G401.6 (cell line): Measurements from ENCODE around the gene QKI.

Experiments used
- FAIRE-seq: peaks from 2 replicates; lab custom pipeline; 2012; peaks lifted over from hg19 to GRCh38; lab: Jason Lieb, UNC

QKI gene

DNA sequence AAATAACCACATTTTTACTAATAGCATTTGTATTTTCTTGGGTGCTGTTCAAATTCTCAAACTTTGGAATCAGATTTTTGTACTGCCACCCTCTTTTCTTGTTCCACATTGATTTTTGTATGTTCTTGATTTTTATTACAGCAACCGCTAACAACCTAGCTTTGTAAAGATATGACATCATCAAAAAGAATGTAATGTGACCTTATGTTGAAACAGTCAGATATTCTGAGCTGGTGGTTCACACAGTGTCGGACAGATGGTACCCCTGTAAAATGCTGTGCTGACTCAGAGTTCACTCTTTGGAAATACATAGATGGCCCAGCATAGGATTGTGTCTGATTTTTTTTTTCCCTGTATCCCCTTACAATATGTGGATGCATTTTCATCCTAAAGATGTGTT lies 118.9 kb downstream of the QKI start:
- FAIRE-seq, result no peak

DNA sequence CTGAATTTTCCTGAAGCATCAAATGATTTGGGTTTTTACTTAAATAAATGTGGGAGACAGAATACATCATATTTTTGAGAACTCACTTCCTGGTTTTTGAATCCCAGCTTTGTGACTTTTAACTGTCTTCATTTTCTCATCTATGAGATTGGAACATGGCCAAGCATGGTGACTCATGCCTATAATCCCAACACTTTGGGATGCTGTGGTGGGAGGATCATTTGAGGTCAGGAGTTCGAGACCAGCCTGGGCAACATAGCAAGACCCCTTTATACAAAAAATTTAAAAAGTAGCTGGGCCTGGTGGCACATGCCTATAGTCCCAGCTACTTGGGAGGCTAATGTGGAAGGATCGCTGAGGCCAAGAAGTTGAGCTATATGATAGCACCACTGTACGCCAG lies 122.3 kb downstream of the QKI start:
- FAIRE-seq, result no peak

DNA sequence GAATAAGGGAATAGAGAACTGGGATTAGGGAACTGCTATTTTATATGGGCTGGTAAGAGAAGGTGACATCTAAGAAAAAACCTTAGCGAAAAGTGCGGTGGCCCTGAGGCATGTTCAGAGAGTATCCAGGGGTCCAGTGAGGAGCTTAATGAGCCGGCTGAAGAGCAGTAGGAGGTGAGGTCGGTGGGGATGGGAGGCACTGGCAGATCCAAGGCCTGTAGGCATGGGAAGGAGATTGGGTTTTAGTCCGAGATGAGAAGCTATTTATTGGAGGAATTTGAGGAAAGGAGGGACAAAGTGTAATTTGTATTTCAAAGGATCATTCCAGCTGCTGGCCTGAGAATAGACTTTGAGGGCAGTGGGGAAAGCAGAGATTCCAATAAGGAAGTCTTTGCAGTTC lies 123.8 kb downstream of the QKI start:
- no peak for FAIRE-seq

DNA sequence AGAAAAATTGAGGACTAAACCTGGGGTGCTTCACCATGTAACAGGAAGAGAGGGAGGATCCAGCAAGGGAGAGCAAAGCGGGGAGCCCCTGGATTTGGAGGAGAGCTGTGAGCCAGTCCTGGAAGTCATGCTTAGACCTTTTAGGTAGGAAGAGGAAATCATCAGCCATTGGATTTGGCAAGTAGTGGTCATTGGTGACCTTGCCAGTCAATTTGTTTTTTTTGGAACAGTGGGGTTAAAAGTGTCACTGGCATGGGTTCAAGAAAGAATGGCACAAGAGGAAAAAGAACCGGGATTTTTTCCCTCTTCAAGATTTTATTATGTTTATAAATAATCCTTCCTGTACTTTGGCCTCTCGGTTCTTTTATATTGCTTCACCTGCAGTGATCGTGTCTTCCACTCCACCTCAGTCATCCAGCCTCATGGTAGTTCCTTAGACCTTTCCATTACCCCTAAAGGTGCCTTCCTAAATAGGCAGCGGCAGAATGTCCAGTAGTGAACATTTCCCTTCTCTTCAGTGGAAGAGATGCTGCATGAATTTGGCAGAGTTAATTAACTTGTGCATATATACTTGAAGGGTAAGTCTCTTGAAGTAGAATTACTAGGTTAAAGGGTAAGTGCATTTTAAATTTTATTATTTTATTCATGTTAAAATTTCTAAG lies 124.7 kb downstream of the QKI start:
- no peak for FAIRE-seq

DNA sequence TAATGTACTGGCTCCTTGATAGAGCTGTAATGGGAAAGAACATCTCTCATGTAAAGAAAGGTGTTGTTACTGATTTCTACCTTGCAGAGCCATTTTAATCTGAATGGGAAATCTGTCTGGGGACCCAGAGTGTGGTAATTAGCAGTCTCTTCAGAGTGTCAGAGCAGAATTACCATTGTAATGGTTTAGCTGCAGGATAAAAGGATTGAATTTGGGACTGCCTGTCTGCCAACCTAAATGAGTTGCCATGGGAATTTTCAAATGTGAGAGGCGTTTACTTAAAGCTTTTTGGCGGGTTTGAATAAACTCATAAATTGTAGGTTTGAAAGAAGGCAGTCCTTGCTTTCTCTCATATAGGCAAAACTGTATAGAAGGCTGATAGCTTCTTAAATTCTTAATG lies 128.8 kb downstream of the QKI start:
- no peak for FAIRE-seq

DNA sequence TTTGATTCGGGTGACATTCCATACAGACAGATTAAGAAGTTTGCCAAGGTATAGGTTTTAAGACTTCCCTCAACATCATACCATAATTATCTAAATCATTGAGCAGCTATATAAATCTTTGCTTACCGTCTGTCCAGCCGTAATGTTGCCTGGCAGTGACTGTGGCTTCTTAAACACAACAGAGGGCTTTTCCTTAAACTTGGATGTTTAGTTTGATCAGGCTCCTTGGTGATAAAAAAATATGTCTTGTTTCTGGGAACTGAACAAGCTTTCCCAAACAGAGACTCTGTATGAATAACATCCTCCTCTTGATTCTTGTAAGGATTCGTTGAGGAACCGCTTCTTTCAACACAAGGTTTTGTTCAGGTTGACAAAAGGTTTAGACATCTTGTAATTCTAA lies 130.9 kb downstream of the QKI start:
- FAIRE-seq, result no peak

DNA sequence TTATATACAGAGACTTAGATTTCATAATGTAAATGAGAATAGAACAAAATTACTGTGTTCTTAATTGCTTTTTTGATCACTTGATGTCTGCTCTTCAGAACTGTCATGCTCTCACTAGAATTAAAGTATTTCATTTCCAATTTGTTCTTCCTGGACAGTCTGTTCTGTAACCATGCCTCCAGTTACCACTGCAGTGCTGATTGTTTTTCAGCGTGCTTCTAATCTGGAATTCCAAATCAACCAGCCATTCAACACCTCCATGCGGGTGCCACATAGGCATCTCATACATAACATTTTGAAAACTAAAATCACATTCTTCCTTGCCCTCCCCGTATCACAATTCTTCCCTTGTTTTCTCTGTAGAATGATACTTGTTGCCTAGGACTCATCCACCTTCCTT lies 132.8 kb downstream of the QKI start:
- no peak for FAIRE-seq

DNA sequence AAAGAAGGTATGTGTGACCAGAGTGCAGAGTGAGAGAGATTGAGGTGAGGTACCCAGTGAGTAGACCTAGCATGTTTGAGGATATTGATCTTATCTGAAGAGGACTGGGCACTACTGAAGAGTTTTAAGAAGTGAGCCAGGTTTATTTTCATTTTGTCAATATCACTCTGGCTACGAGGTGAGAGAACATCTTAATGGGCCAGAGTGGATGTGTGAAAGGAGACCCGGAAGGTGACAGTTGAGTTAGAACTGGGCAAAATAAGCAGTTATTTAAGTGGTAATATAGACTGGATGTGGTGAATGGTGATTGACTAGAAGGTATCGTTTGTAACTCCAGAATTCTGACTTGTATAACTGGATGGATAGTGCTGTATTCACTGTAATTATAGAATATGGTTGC lies 134.1 kb downstream of the QKI start:
- FAIRE-seq, result no peak

DNA sequence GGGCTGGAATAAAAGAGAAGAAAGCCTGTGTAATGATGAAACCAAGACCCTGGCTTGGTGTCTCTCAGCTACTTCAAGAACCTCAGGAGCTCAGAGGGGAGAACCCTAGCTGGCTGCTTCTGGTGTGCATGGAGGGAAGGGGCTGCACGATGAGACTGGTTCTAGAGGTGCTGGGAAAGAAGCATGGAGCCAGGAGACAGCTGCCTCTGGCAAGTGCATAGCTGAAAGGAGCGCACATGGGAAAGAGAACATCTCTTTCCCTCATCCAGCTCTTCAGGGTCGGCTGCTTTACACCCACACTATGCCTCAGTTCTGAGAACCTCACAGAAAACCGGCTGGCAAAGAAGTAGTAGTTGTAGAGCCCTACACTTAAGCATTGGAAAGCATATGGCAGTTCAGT lies 139.5 kb downstream of the QKI start:
- FAIRE-seq, result no peak

DNA sequence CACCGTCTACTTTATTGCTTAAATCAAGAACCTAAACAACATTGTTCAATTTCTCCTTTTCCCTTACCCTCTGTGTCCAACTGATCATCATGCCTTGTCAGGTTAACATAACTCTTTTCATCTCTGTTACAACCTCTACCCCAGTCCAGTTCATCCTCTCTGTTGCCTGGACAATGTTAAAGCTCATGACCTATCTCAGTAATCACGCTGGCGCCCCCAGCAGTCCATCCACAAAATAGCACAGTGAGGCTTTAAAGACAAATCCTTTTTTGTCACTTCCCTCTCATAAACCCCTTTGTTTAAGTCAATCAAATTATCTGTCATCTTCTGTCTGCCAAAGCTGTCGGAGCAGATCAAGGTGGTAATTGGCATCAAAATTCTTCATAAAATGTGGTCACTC lies 140.1 kb downstream of the QKI start:
- FAIRE-seq, result peak; percentile 23

DNA sequence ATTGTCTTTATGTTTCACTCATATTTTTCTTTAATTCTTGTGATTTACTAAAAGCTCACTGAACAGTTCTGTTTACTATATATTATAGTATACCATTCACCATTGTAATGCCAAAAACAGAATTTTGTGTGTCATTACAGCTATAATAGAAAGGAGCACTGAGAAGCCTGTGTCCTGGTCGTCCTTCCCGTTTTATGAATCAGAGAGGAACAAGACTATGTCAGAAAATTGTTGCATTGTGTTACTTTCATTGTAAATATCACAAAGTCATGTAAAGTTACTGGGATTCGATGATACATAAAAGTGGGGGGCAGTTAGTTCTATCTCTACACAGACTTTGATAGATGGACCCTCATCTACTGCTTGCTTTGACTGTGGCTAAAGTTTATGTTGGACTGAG lies 145.1 kb downstream of the QKI start:
- FAIRE-seq, result no peak

DNA sequence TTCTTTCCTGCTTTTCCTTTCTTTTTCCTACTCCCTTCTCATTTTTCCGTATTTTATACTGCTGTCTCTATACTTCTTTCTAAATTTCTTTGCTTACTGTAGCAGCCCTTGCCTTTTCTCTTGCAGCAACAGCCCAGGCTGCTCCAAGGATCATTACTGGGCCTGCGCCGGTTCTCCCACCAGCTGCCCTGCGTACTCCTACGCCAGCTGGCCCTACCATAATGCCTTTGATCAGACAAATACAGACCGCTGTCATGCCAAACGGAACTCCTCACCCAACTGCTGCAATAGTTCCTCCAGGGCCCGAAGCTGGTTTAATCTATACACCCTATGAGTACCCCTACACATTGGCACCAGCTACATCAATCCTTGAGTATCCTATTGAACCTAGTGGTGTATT lies 148.8 kb downstream of the QKI start:
- FAIRE-seq, result no peak

DNA sequence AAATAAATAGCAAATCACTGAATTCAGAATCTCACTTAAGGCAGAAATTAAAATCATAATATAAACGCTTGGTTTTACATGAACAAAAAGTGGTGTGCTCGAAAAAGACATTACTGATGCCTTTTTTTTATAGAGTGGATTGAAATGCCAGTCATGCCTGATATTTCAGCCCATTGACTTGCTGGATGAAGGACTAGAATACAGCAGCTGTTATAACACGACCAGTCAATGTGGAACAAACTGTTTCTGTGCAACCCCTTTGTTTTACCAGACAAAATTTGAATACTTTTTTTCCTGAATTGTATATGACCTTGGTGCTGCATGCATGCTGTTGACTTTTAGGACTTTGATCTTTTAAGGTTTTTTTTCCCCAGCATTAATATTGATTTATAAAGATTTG lies 150.0 kb downstream of the QKI start:
- FAIRE-seq, result no peak

DNA sequence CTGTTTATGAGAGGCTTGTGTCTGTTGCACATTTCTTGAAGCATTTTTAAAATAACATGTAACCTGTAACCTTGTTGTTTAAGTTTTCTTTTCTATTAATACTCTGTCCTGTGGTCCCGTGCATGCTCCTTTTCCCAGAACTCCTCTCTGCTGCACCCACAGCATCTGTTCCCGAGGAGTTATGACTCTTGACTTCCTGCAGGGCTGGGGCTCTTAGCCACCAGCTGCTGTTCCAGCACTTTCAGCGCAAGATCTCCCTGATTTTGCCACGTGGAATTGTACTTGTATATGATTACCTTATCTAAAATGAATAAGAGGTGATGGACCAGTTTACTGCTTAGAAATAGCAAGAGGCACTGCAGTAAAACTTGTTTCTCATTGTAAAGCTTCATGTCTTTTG lies 150.6 kb downstream of the QKI start:
- FAIRE-seq, result no peak

DNA sequence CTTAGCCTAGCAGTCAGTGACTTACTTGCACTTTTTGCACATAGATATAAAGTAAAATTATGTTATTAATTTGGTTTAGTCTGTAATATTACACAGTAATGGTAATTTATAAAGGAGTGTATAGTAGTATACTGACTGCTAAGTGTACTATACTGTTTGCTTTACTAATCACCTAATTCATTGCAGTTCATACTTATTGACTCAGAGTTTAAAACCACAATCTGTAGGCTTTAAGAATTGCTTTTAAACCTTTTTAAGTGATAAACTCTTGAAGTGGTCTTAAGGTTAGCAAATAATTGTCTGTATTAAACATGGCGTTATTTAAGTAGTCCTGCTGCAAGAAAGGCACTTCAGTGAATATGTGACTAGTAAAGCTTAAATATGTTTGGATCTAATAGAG lies 151.5 kb downstream of the QKI start:
- no peak for FAIRE-seq

DNA sequence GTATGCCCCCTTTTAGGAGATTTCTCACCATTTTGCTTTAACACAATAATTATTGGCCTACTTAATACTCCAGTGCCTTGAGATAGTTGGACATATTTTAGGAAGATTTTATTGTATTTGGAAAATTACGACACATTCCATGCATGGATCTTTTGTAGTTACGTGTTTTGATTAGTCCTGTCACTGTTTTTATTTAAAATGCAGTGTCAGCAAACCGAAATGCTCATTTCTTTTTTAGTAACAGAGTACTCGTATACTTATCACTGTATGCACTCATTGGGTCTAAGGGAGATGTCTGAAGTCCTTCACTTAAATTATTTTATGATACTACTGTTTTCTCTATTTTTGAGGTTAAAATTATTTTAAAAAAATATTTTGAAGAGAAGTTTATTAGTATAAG lies 153.8 kb downstream of the QKI start:
- no peak for FAIRE-seq

DNA sequence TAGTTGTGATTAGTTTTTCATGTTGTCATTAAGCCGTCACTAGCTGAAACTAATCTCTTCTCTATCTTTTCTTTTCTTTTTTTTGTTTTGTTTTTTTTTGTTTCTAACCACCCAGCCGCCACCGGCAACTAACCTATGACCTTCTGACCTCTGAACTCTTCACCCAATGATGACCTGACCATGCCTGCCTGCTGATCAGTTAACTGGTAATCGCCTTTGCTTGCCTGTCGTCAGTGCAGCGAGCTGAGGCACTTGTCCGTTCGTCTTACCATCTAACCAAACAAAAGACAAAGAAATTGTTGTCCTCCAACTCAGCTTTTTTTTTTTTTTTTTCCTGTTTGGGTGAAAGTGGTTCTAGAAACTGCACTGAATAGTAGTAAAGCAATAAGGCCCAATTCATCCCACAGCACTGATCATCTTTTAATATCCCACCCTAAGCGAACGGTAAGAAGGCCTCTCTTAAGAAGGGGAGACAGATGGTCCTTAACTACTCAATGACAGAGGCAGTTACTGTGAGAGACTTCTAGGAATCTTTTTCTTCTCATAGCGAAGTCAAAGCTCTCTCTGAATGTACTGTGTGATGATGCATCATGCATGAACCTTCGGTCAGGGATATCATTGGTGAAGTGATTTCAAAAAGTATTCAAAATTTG lies 156.2 kb downstream of the QKI start:
- FAIRE-seq, result no peak

DNA sequence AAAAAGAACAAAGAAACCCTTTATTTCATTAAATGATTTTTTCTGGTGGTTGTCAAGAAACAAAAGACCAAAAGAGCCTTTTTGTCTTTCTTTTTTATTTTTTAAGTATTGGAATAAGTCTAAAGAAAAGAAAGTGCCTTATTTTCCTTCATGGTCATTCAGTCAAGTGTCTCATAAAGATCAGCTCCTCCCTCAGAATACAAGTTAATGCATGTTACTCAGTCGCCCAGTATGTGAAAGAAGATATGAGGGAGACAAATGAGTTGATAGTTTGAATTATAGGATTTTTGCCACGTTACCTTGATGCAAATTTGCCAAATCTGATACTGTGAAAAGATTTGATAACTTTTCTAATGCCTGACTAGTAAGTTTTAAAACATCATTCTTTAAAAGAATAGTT lies 157.2 kb downstream of the QKI start:
- FAIRE-seq, result no peak

DNA sequence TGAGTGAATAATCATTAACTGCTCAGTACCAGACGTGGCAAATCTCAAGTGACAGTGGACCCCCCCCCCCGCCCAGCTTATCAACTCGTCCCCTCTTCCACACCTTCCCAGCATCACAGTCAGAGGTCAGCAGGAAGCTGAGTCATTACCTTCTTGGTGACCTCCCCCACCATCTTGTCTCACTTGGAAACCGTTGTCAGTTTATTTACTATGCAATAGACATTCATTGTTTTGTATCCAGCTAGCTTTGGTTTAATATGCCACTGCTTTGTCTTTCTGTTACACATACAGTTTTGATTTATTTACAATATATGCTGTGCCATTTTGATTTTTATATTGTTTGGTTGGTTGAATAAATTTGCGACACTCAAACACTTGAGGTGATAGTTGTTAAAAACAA lies 158.1 kb downstream of the QKI start:
- FAIRE-seq, result no peak

DNA sequence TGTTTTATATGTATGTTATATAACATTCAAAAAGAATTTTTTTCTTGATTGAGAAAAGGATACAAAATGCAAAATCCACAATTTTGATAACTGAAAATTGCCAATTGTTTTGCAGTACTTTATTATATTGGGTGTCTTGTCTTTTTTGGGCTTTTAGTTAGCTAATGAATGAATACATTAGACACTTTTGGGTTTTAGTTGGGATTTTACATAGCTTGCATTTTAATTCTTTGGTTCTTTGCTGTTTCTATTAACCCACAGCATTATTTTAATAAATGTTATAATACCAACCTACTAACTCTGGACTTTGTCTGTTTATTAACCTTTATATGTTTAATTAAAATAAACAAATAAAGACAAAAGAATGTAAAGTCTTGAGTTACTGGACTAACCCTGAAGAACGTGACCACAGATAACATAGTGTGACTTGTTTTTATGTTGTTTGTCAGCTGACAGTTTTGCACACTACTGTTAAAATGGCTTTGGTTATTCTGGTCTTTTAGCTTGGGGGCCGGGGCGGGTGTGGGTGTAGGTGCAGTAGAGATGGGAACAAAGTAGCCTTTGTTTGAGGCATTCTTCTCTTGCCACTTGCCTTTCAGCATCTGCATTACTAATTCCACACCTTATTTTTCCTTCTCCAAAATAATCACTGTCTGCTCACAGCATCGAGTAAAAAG lies 159.1 kb downstream of the QKI start:
- FAIRE-seq, result peak; percentile 17

DNA sequence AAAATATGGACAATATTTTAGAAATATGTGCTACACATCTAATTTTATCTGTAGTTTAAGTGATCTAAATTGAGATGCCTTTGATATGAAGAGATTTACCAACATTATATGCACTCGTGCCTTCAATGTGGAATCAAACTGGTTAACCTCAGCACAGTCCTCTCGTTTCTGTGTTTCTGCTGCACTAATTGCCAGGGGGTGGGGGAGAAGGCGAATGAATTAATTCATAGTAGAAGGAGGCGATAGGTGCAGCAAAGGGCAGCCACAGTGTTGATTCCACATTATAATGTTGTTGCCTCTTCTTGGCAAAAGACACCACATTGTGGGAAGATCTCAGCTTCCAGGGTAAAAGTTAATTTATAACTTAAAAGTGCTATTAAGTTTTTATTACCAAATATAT lies 161.6 kb downstream of the QKI start:
- no peak for FAIRE-seq

DNA sequence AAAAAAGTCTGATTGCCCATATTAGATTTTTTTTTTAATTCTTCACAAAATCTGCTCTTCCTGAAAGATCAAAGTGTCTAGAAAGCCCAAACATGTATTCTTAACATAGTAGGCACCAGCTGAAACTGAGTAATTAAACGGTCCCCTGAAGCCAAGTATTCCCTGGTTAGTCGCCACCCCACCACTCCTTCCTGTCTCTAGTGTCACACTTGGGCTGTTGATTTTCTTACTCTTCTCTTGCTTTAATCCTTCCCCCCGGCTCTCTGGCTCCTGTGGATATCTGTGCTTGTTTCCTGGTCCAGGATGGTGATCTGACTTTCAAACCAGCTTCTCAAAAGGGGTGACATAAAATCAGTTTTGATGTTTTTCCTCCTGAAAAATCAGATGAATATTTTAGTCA lies 162.9 kb downstream of the QKI start:
- FAIRE-seq, result no peak

DNA sequence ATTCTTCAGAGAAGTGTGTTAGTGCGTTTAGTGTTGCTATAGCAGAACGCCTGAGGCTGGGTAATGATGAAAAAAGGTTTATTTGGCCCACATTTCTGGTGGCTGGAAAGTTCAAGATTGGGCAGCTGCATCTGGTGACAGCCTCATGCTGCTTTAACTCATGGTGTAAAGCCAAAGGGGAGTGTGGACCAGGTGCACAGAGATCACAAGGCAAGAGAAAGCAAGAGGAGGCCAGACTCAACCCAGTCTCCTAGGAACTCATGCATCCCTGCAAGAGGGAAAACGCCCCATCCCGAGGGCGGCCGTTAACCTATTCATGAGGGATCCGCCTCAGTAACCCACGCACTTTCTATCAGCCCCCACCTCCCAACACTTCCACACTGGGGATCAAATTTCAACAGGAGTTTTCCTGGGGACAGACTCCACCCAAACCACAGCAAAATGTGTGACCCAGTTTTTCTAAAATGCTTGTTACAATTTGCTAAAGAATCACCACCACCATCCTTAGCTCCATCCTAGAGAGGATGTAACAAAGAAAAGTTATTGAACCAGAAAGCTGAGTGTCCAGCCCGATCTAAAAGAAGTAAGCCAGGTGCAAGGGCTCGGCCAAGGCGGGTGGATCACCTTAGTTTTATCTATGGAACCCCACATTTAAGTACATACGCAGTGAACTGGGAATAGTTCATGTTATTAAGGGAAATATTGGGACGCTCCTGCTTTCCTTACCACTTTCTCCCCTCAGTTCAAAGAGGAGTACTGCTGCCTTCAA lies 164.8 kb downstream of the QKI start:
- no peak for FAIRE-seq
